Psoas muscle (tissue), 8 donors: ENCODE measurements around the gene ATP1B3. TPM values are rescaled to one million over a fixed set of nuclear protein-coding genes. Genes with fewer than 3 reads are reported as not detected.
A peak's percentile ranks its signal among the peaks of the same experiment; 100 is the strongest.

Source experiments
- ATAC-seq, 4 donors: fragments of 200-7000 bp; cut with Tn5 transposase; one replicate each; pipeline ENCODE4 v1.9.1; 2020; ENCODE audit warnings: moderate library complexity in 3 of 4, mild to moderate bottlenecking in 2 of 4
- DNase-seq, 2 donors: peaks; one replicate each; pipeline ENCODE4 v3.0.0-alpha.2; 2020
- H3K27ac ChIP-seq: fragments of 200-600 bp; one replicate; pipeline ENCODE4 v1.8.0; 2022
- H3K27me3 ChIP-seq, 3 donors: fragments of 200-600 bp in 1 of 3; one replicate each; pipeline versions ENCODE4 v1.6.1 to v1.8.0; 2013 to 2022; ENCODE audit warnings: low read length in 2 of 3, mild to moderate bottlenecking in 2 of 3, moderate library complexity in 1 of 3; ENCODE audit not compliant: insufficient read depth in 3 of 3
- H3K36me3 ChIP-seq, 2 donors: fragments of 200-600 bp in 1 of 2; one replicate each; pipeline versions ENCODE4 v1.6.1 to v1.8.0; 2013 to 2022; ENCODE audit warnings: low read depth in 1 of 2, mild to moderate bottlenecking in 1 of 2, moderate library complexity in 1 of 2; ENCODE audit not compliant: insufficient read depth in 1 of 2
- H3K4me1 ChIP-seq: fragments of 200-600 bp; one replicate; pipeline ENCODE4 v1.8.0; 2022
- H3K4me3 ChIP-seq: fragments of 200-600 bp; one replicate; pipeline ENCODE4 v1.8.0; 2022; ENCODE audit warnings: mild to moderate bottlenecking
- H3K9me3 ChIP-seq: fragments of 200-600 bp; one replicate; pipeline ENCODE4 v1.8.0; 2022
- WGBS, 3 donors: extraction: QIAGEN DNeasy Blood & Tissue Kit; methylation state at CpG; one replicate each; pipeline versions ENCODE4 v1.1.6 to v1.1.7; 2013; 5-methylcytosine and 5-hydroxymethylcytosine counted together
- intact Hi-C, 2 donors: fragments of 100-400 bp; cut with DNase I; formaldehyde crosslinking; loops; one replicate each; pipeline versions ENCODE4 v1.11.0 to v1.14.2; 2022
- long read RNA-seq, 2 donors: library from polyadenylated mRNA; unstranded; transcript quantifications; one replicate each; pipeline ENCODE4 v2.0.0, GENCODE V29; 2021
- polyA plus RNA-seq, 3 donors: library from polyadenylated mRNA; stranded (reverse); fragments of 200-250 nt; gene quantifications; one replicate each; pipeline ENCODE4 v1.2.3, GENCODE V29; 2013
- total RNA-seq, 4 donors: library from RNA; stranded (reverse); fragmentation: NEBNext Ultra II Directional in 2 of 4; extraction: Animal tissue kit (Norgen Biotek cat#: 25700) in 2 of 4; gene quantifications; one replicate each; pipeline versions ENCODE4 v1.2.1 to v1.2.4, GENCODE V29; 2021 to 2023
- TF ChIP-seq, protein P1 (sequence below): fragments of 200-600 bp; IDR thresholded peaks from one replicate; pipeline ENCODE4 v1.8.0; 2022; ENCODE audit warnings: antibody characterized with exemption
- donor health status: healthy with polysubstance abuse.
- donor health status: DM: no; HTN: no; CAD: no; lungs with moderate emphysema.
- donor health status: Bipolar disorder and iron deficiency.
- donor health status: healthy.
- donor health status: DM: yes; HTN: yes; CAD: no.
- donor health status: DM: no; HTN: no; CAD: no.
- donor health status: DM: no; HTN: no; CAD: no.
- donor health status: DM: yes; HTN: yes; CAD: no.

Gene ATP1B3
- total RNA-seq (10 to 100 TPM; 19.9 to 57.0 (median 31.6) TPM), polyA plus RNA-seq (10 to 100 TPM; 24.2 to 68.2 (median 51.1) TPM)
- long read RNA-seq, donor 1, transcript ATP1B3-204 (8 exons, 1,708 nt), result minor isoform, 6 of 24 reads
- long read RNA-seq, donor 1, transcript ATP1B3-201 (7 exons, 1,811 nt), result major isoform, 16 of 24 reads
- long read RNA-seq, donor 1, partial matches to known transcripts, result 1 of 24 reads
- long read RNA-seq, donor 1, other reads (novel, unspliced or antisense), result 1 of 24 reads
- long read RNA-seq, donor 2, transcript ATP1B3-204 (8 exons, 1,708 nt), result major isoform, 37 of 56 reads
- long read RNA-seq, donor 2, transcript ATP1B3-201 (7 exons, 1,811 nt), result minor isoform, 14 of 56 reads
- long read RNA-seq, donor 2, partial matches to known transcripts, result 1 of 56 reads
- long read RNA-seq, donor 2, other reads (novel, unspliced or antisense), result 4 of 56 reads

DNA sequence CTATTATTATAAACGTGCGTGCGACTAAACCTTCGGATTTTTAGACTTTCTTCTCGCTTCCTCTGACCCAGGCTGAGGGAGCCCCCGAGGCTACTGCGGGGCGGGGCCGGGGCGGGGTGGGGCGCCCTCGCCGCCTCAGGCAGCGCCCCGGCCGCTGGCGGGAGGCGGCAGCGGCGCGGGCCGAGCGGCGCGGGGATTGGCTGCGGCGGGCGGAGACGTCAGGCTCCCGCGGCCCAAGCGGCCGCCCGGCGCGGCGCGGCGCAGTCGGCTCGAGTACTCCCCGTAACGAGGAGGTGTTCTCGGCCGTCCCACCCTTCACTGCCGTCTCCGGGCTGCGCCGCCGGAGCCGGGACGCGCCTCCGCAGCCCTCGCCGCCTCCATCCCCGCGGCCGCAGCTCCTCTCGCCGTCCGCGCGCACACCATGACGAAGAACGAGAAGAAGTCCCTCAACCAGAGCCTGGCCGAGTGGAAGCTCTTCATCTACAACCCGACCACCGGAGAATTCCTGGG lies at the start of gene ATP1B3:
Gene ATP1B3 (plus strand): TSS at position 263 of the 510 bp plus-strand sequence. CDS start 159 bp downstream, at position 422.
- peak within 1 kb of the TSS; percentile 82 for H3K4me3 ChIP-seq
- TF ChIP-seq, protein P1, sequence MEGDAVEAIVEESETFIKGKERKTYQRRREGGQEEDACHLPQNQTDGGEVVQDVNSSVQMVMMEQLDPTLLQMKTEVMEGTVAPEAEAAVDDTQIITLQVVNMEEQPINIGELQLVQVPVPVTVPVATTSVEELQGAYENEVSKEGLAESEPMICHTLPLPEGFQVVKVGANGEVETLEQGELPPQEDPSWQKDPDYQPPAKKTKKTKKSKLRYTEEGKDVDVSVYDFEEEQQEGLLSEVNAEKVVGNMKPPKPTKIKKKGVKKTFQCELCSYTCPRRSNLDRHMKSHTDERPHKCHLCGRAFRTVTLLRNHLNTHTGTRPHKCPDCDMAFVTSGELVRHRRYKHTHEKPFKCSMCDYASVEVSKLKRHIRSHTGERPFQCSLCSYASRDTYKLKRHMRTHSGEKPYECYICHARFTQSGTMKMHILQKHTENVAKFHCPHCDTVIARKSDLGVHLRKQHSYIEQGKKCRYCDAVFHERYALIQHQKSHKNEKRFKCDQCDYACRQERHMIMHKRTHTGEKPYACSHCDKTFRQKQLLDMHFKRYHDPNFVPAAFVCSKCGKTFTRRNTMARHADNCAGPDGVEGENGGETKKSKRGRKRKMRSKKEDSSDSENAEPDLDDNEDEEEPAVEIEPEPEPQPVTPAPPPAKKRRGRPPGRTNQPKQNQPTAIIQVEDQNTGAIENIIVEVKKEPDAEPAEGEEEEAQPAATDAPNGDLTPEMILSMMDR, result no peak
- H3K36me3 ChIP-seq, result no peaks in the 10 kb centered on the region
- no peaks in the 10 kb centered on the region for H3K27me3 ChIP-seq
- peak within 1 kb of the TSS; percentile 89 for H3K27ac ChIP-seq
- WGBS, 3 donors, result 0 to 1% (median 0%) methylated on average over 58 to 69 of the region's 69 CpGs
- no peaks in the 10 kb centered on the region for H3K9me3 ChIP-seq
- peaks cover 24% of the 10 kb centered on the region for H3K4me1 ChIP-seq
- ATAC-seq, result peak; percentile 90 to 93 (median 92)
- intact Hi-C loops, result loop anchor here (1.0 kb wide), 1 partner anchor 138 kb away; the partner anchor contains the start of gene RNF7 (in 2 of the 2)
- DNase-seq, result peak; percentile 86 to 92

DNA sequence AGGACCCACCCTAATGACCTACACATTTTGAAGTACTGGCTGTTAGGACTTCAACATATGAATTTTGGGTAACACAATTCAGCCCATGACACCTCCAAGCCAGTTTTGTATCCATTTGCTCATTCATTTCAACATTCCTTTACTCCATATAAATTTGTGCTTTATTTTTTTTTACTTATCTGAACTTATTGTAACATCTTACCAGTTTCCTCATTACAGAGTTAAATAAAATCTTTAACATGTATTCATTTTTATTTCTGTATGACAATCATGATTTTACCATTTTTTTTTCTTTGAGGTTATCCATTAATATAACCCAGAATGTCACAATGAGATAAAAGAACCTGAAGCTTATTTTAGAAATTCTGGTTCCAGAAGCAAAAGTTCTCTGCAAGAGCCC lies 48.0 kb upstream of the ATP1B3 start:
- intact Hi-C loops, result no loop called here
- H3K4me1 ChIP-seq, result peaks cover 7% of the 10 kb centered on the region
- no peaks in the 10 kb centered on the region for H3K27me3 ChIP-seq
- DNase-seq (no peak), ATAC-seq (no peak)
- TF ChIP-seq, protein P1, result no peak
- H3K9me3 ChIP-seq, result no peaks in the 10 kb centered on the region
- no peaks in the 10 kb centered on the region for H3K36me3 ChIP-seq
- no peak overlapping the region for H3K27ac ChIP-seq
- H3K4me3 ChIP-seq, result no peak overlapping the region

DNA sequence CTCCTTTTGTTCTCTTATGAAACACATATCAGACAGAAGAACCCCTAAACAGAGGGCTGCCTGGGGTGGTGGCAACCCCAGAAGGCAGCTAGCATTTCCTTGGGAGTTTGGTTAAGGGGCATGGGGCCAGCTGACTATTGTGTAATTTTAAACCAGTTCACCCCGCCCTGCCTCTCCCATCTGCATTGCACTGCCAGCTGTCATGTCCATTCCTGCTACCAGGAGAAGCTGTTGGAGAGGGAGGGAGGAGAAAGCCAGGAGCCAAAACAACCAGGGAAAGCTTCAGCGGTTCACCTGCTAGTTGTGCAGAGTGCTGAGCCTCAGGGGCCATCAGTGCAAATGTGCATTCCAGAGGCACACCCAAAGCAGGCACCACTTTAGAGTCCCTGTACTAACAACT lies 47.6 kb upstream of the ATP1B3 start:
- Histone ChIP-seq H3K4me3 (no peak overlapping the region), H3K9me3 (no peaks in the 10 kb centered on the region), H3K36me3 (no peaks in the 10 kb centered on the region), H3K4me1 (peaks cover 7% of the 10 kb centered on the region), H3K27me3 (no peaks in the 10 kb centered on the region), H3K27ac (no peak overlapping the region)
- intact Hi-C loops, result no loop called here
- DNase-seq (peak in 1 of 2 donors; percentile 34), ATAC-seq (peak; percentile 72 to 80 (median 75))
- TF ChIP-seq, protein P1, result no peak
- WGBS, 3 donors, result 6 to 9% (median 8%) methylated on average over 2 of the region's 2 CpGs

DNA sequence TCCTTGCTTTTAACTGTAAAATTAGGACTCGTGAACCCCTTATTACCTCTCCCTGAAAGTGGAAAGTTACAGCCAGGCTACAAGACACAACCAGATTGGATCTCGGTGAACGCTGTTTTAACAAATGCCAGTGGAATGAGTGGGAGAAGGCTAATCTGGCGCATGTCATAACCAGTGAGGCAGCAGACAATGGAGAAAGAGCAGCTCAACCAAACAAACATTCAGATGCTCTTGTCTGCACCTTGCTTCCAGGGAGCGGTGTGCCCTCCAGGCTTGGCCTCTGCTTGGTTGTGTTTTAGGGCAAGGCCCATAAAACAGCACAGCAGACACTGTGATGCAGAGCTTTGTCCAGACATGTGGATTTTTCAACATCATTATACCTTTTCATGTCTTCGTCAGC lies 45.9 kb upstream of the ATP1B3 start:
- ATAC-seq (no peak), DNase-seq (no peak)

More for the DNA sequence above, 45.9 kb upstream of the ATP1B3 start:
- Histone ChIP-seq H3K9me3 (no peaks in the 10 kb centered on the region), H3K27ac (no peak overlapping the region), H3K4me3 (no peak overlapping the region), H3K36me3 (no peaks in the 10 kb centered on the region), H3K4me1 (peaks cover 7% of the 10 kb centered on the region), H3K27me3 (no peaks in the 10 kb centered on the region)
- 89 to 94% (median 91%) methylated on average over 6 of the region's 6 CpGs for WGBS, 3 donors
- intact Hi-C loops, result no loop called here
- TF ChIP-seq, protein P1, result no peak
